Measurements from ENCODE around the gene DYNLT2. TPM values are rescaled to one million over a fixed set of nuclear protein-coding genes. Genes with fewer than 3 reads are reported as not detected.
"Not testable (repeated sequence)": the region's sequence is repeated elsewhere in the genome, so short reads cannot be mapped to it uniquely, and the experiment has no call there.

Gene DYNLT2
- total RNA-seq, 1 donor from 2014 or later: 1.6 TPM

DNA sequence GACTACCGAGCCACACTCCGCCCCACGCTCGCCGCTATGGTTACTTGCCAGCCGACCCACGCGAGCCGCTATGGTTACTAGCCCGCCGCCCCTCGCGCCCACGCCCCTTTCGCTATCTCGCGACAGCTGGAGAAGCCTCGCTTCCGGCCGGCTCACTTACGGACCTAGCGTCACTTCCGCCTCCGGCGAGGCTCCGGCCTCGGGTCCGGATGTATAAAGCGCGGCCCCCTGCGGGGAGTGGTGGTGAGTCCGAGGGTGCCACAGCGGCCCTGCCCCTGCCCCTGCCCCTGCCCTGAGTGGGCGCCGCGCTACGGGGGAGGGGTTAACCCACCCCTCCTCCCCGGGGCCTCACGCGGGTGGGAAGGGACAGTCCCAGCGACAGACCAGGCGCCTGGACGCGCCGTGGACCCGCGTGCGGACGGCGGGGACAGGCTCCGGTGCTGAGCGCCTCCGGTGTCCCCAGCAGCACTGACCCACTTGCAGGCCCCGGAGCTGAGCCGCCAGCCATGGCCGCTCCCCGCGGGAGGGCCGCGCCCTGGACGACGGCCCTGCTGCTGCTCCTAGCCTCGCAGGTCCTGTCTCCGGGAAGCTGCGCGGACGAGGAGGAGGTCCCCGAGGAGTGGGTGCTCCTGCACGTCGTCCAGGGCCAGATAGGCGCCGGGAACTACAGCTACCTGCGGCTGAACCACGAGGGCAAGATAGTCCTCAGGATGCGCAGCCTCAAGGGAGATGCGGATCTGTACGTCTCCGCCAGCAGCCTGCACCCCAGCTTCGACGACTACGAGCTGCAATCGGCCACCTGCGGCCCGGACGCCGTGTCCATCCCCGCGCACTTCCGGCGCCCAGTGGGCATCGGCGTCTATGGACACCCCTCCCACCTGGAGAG lies 49.2 kb downstream of the DYNLT2 start, which contains the start of the genes C6orf120 and WDR27:
TSS of gene C6orf120 (plus strand) at position 173 of the 886 bp plus-strand sequence. CDS start at position 507, 334 bp downstream.
TSS of gene WDR27 (minus strand) at position 76 of the 886 bp plus-strand sequence. CDS start 13,024 bp downstream, outside the sequence.
- TF ChIP-seq, protein P1, sequence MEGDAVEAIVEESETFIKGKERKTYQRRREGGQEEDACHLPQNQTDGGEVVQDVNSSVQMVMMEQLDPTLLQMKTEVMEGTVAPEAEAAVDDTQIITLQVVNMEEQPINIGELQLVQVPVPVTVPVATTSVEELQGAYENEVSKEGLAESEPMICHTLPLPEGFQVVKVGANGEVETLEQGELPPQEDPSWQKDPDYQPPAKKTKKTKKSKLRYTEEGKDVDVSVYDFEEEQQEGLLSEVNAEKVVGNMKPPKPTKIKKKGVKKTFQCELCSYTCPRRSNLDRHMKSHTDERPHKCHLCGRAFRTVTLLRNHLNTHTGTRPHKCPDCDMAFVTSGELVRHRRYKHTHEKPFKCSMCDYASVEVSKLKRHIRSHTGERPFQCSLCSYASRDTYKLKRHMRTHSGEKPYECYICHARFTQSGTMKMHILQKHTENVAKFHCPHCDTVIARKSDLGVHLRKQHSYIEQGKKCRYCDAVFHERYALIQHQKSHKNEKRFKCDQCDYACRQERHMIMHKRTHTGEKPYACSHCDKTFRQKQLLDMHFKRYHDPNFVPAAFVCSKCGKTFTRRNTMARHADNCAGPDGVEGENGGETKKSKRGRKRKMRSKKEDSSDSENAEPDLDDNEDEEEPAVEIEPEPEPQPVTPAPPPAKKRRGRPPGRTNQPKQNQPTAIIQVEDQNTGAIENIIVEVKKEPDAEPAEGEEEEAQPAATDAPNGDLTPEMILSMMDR (IDR thresholded peaks at IDR 0.05): no peak
- intact Hi-C loops (cut with DNase I): loop anchor here (10.0 kb wide), 1 partner anchor 53 kb away; the partner anchor contains the start of genes DYNLT2 and ERMARD
- ATAC-seq: peak; percentile 98

DNA sequence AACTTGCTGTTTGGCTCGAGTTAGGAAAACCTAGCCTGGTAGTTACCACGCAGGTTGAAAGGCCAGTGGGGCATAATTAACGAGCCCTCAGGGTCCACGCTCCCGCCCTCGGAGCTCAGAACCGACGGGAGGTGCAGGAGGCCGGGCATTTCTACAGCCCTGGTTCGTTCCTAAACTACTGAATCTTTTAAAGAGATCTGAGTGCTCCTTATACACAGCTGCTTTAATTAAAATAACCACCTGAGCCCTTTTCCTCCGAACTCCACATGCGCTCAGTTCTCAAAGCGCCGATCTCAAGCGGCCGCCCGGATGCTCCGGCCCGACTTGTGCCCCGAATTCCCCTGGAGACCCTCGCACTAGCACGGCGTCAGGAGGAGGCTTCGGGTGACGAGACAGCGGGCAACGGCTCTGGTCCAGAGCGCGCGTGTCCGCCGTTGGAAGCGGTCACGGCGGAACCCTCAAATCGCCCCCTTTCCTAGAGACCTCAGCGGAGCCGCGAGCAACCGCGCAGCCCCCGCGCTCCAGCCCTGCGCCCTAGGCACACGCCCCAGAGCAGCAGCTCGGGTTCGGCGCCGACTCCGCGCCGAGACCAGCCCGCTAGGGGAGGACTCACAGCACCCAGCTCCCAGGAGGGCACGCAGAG lies 49.9 kb downstream of the DYNLT2 start:
- peaks cover 29% of the 10 kb centered on the region for H3K36me3 ChIP-seq
- H3K27me3 ChIP-seq (ENCODE audit: low read depth): no peaks in the 10 kb centered on the region
- H3K27ac ChIP-seq: peak overlapping the region; percentile 99
- TF ChIP-seq, protein P1 (IDR thresholded peaks at IDR 0.05): no peak
- no peaks in the 10 kb centered on the region for H3K9me3 ChIP-seq
- peaks cover 40% of the 10 kb centered on the region for H3K4me1 ChIP-seq
- ATAC-seq (peak; percentile 1 to 23), DNase-seq (no peak)
- peak overlapping the region; percentile 98 for H3K4me3 ChIP-seq
- intact Hi-C loops (cut with DNase I): loop anchor here (10.0 kb wide), 1 partner anchor 53 kb away; the partner anchor contains the start of genes DYNLT2 and ERMARD

More for the DNA sequence above, 49.2 kb downstream of the DYNLT2 start, which contains the start of the genes C6orf120 and WDR27:
- Histone ChIP-seq H3K36me3 (peaks cover 32% of the 10 kb centered on the region), H3K4me3 (peak within 1 kb of the TSS; percentile 98), H3K27ac (peak within 1 kb of the TSS; percentile 99), H3K27me3 (ENCODE audit: low read depth) (no peaks in the 10 kb centered on the region), H3K9me3 (no peaks in the 10 kb centered on the region), H3K4me1 (peaks cover 40% of the 10 kb centered on the region)
- peak; percentile 99 for DNase-seq

DNA sequence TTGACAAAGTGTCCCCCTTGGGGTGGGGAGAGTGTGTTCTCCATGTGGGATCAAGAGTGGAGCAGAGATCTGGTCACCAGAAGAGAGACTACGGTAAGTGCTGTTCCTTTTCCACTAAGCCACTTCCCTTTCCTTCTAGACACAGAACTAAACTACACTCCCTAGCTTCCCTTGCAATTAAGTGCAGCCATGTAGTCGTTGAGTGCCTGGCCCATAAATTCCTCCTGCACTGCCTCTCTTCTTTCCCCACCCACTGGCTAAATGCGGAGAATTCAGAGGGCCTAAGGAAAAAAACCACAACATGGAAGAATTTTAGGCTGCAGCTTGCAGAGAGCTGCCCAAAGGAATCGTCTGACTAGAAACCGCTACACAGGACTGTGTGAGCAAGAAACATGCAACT lies 51.1 kb downstream of the DYNLT2 start:
- Histone ChIP-seq H3K36me3 (peaks cover 18% of the 10 kb centered on the region), H3K27ac (no peak overlapping the region), H3K27me3 (ENCODE audit: low read depth) (no peaks in the 10 kb centered on the region), H3K4me3 (no peak overlapping the region), H3K9me3 (no peaks in the 10 kb centered on the region), H3K4me1 (peaks cover 40% of the 10 kb centered on the region)
- TF ChIP-seq, protein P1 (IDR thresholded peaks at IDR 0.05): no peak
- ATAC-seq (no peak), DNase-seq (no peak)
- intact Hi-C loops (cut with DNase I): loop anchor here (10.0 kb wide), 1 partner anchor 55 kb away; the partner anchor contains the start of genes DYNLT2 and ERMARD

DNA sequence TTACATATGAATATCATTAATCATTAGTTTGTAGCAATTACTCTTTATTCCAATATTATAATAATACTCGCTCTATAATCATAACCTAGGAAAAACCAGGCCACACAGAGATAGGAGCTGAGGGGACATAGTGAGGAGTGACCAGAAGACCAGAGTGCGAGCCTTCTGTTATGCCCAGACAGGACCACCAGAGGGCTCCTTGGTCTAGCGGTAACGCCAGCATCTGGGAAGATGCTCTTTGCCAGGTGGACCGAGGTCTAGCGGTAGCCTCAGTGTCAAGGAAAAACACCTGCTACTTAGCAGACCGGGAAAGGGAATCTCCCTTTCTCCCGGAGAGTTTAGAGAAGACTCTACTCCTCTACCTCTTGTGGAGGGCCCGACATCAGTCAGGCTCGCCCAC lies 54.3 kb downstream of the DYNLT2 start:
- DNase-seq; H3K27ac ChIP-seq; H3K36me3 ChIP-seq; intact Hi-C loops (cut with DNase I); ATAC-seq; H3K9me3 ChIP-seq; H3K27me3 ChIP-seq (ENCODE audit: low read depth); H3K4me3 ChIP-seq: not testable (repeated sequence)
- TF ChIP-seq, protein P1 (IDR thresholded peaks at IDR 0.05): peak; percentile 31
- H3K4me1 ChIP-seq: peaks cover 16% of the 10 kb centered on the region

DNA sequence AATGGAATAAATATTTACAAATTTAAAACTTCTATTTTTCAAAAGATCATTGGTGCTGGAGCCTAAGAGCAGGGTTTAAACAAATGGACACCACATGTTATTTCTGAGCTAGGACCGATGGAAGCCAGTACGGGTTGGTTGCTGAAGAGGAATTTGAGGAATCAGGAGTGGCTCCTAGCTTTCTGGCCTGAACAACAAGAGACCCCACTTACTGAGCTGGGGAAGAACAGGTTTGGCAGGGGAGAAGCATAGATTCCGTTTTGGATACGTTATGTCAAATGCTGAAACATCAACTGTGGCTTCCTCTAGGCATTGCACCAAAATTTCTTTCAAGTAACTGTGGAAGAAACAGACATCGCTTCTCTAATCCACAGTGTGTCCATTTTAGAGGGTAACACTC lies 56.2 kb downstream of the DYNLT2 start:
- ATAC-seq (peak in 1 of 2 donors; percentile 19), DNase-seq (no peak)
- intact Hi-C loops (cut with DNase I): no loop called here
- peaks cover 5% of the 10 kb centered on the region for H3K9me3 ChIP-seq
- TF ChIP-seq, protein P1 (IDR thresholded peaks at IDR 0.05): no peak
- no peak overlapping the region for H3K27ac ChIP-seq
- no peaks in the 10 kb centered on the region for H3K36me3 ChIP-seq
- peaks cover 4% of the 10 kb centered on the region for H3K4me1 ChIP-seq
- no peak overlapping the region for H3K4me3 ChIP-seq
- H3K27me3 ChIP-seq (ENCODE audit: low read depth): no peaks in the 10 kb centered on the region

All from lower lobe of right lung (tissue), 2 donors.